ENCODE measurements around the gene CA5B.
"Not testable (repeated sequence)": the region's sequence is repeated elsewhere in the genome, so short reads cannot be mapped to it uniquely, and the experiment has no call there.

CA5B gene

GRCh38 chrX:15737959-15738902, at the start of gene CA5B:
Gene CA5B, plus strand, starts transcription at chrX:15738270. Its CDS starts 11,754 bp downstream, at chrX:15750024.
- Histone ChIP-seq H3K4me1 (ENCODE audit: control insufficient read depth in 1 of 2, insufficient read depth in 2 of 2, low read length in 2 of 2) (peaks cover 6 to 9% of the 10 kb centered on the region in 2 donors), H3K36me3 (ENCODE audit: control insufficient read depth in 1 of 2, insufficient read depth in 2 of 2, low read length in 2 of 2) (no peaks in the 10 kb centered on the region), H3K4me3 (ENCODE audit: low read depth in 1 of 2, low read length in 2 of 2) (peak within 1 kb of the TSS; percentile 73 to 75), H3K9ac (ENCODE audit: low read depth in 1 of 2, low read length in 2 of 2) (peak within 1 kb of the TSS; percentile 54), H3K27ac (ENCODE audit: low read depth, low read length) (no peak within 1 kb of the TSS), H3K27me3 (ENCODE audit: control insufficient read depth in 1 of 2, insufficient read depth in 2 of 2, low read length in 2 of 2) (no peaks in the 10 kb centered on the region), H3K9me3 (ENCODE audit: control insufficient read depth in 1 of 2, low read length in 2 of 2) (no peaks in the 10 kb centered on the region)

- no peaks in the 10 kb centered on the region for H3K9me3 ChIP-seq (ENCODE audit: control insufficient read depth in 1 of 2, low read length in 2 of 2)
- no peak overlapping the region for H3K9ac ChIP-seq (ENCODE audit: low read depth in 1 of 2, low read length in 2 of 2)
- H3K27ac ChIP-seq (ENCODE audit: low read depth, low read length): no peak overlapping the region
- H3K27me3 ChIP-seq (ENCODE audit: control insufficient read depth in 1 of 2, insufficient read depth in 2 of 2, low read length in 2 of 2): no peaks in the 10 kb centered on the region
- H3K4me1 ChIP-seq (ENCODE audit: control insufficient read depth in 1 of 2, insufficient read depth in 2 of 2, low read length in 2 of 2): no peaks in the 10 kb centered on the region
- H3K4me3 ChIP-seq (ENCODE audit: low read depth in 1 of 2, low read length in 2 of 2): no peak overlapping the region
- peaks cover 0 to 35% of the 10 kb centered on the region in 2 donors for H3K36me3 ChIP-seq (ENCODE audit: control insufficient read depth in 1 of 2, insufficient read depth in 2 of 2, low read length in 2 of 2)
Observed at GRCh38 chrX:15694941-15695451, 43.1 kb upstream of the CA5B start.

GRCh38 chrX:15696516-15696915, 41.6 kb upstream of the CA5B start:
- Histone ChIP-seq H3K27me3 (ENCODE audit: control insufficient read depth in 1 of 2, insufficient read depth in 2 of 2, low read length in 2 of 2) (no peaks in the 10 kb centered on the region), H3K9me3 (ENCODE audit: control insufficient read depth in 1 of 2, low read length in 2 of 2) (no peaks in the 10 kb centered on the region), H3K9ac (ENCODE audit: low read depth in 1 of 2, low read length in 2 of 2) (no peak overlapping the region), H3K36me3 (ENCODE audit: control insufficient read depth in 1 of 2, insufficient read depth in 2 of 2, low read length in 2 of 2) (peaks cover 0 to 35% of the 10 kb centered on the region in 2 donors), H3K27ac (ENCODE audit: low read depth, low read length) (no peak overlapping the region), H3K4me1 (ENCODE audit: control insufficient read depth in 1 of 2, insufficient read depth in 2 of 2, low read length in 2 of 2) (no peaks in the 10 kb centered on the region), H3K4me3 (ENCODE audit: low read depth in 1 of 2, low read length in 2 of 2) (no peak overlapping the region)

- Histone ChIP-seq H3K4me1 (ENCODE audit: control insufficient read depth in 1 of 2, insufficient read depth in 2 of 2, low read length in 2 of 2) (no peaks in the 10 kb centered on the region), H3K9me3 (ENCODE audit: control insufficient read depth in 1 of 2, low read length in 2 of 2) (no peaks in the 10 kb centered on the region)
Observed at GRCh38 chrX:15702488-15703371, 35.3 kb upstream of the CA5B start.

GRCh38 chrX:15703809-15704208, 34.3 kb upstream of the CA5B start:
- H3K9ac ChIP-seq (ENCODE audit: low read depth in 1 of 2, low read length in 2 of 2); H3K4me3 ChIP-seq (ENCODE audit: low read depth in 1 of 2, low read length in 2 of 2); H3K9me3 ChIP-seq (ENCODE audit: control insufficient read depth in 1 of 2, low read length in 2 of 2); H3K27me3 ChIP-seq (ENCODE audit: control insufficient read depth in 1 of 2, insufficient read depth in 2 of 2, low read length in 2 of 2); H3K27ac ChIP-seq (ENCODE audit: low read depth, low read length); H3K4me1 ChIP-seq (ENCODE audit: control insufficient read depth in 1 of 2, insufficient read depth in 2 of 2, low read length in 2 of 2): not testable (repeated sequence)
- H3K36me3 ChIP-seq (ENCODE audit: control insufficient read depth in 1 of 2, insufficient read depth in 2 of 2, low read length in 2 of 2): peaks cover 0 to 13% of the 10 kb centered on the region in 2 donors

More at GRCh38 chrX:15702488-15703371, 35.3 kb upstream of the CA5B start:
- Histone ChIP-seq H3K9ac (ENCODE audit: low read depth in 1 of 2, low read length in 2 of 2) (no peak overlapping the region), H3K4me3 (ENCODE audit: low read depth in 1 of 2, low read length in 2 of 2) (no peak overlapping the region), H3K36me3 (ENCODE audit: control insufficient read depth in 1 of 2, insufficient read depth in 2 of 2, low read length in 2 of 2) (peaks cover 0 to 13% of the 10 kb centered on the region in 2 donors), H3K27ac (ENCODE audit: low read depth, low read length) (no peak overlapping the region), H3K27me3 (ENCODE audit: control insufficient read depth in 1 of 2, insufficient read depth in 2 of 2, low read length in 2 of 2) (no peaks in the 10 kb centered on the region)

- not testable (repeated sequence) for H3K9me3 ChIP-seq (ENCODE audit: control insufficient read depth in 1 of 2, low read length in 2 of 2); H3K4me3 ChIP-seq (ENCODE audit: low read depth in 1 of 2, low read length in 2 of 2); H3K27me3 ChIP-seq (ENCODE audit: control insufficient read depth in 1 of 2, insufficient read depth in 2 of 2, low read length in 2 of 2); H3K9ac ChIP-seq (ENCODE audit: low read depth in 1 of 2, low read length in 2 of 2); H3K4me1 ChIP-seq (ENCODE audit: control insufficient read depth in 1 of 2, insufficient read depth in 2 of 2, low read length in 2 of 2); H3K27ac ChIP-seq (ENCODE audit: low read depth, low read length)
- H3K36me3 ChIP-seq (ENCODE audit: control insufficient read depth in 1 of 2, insufficient read depth in 2 of 2, low read length in 2 of 2): peaks cover 0 to 13% of the 10 kb centered on the region in 2 donors
Observed at GRCh38 chrX:15704273-15704672, 33.8 kb upstream of the CA5B start.

GRCh38 chrX:15714529-15714928, 23.5 kb upstream of the CA5B start:
- H3K4me3 ChIP-seq (ENCODE audit: low read depth in 1 of 2, low read length in 2 of 2): no peak overlapping the region
- H3K9me3 ChIP-seq (ENCODE audit: control insufficient read depth in 1 of 2, low read length in 2 of 2): no peaks in the 10 kb centered on the region
- H3K27ac ChIP-seq (ENCODE audit: low read depth, low read length): no peak overlapping the region
- H3K9ac ChIP-seq (ENCODE audit: low read depth in 1 of 2, low read length in 2 of 2): no peak overlapping the region
- H3K27me3 ChIP-seq (ENCODE audit: control insufficient read depth in 1 of 2, insufficient read depth in 2 of 2, low read length in 2 of 2): no peaks in the 10 kb centered on the region
- peaks cover 0 to 8% of the 10 kb centered on the region in 2 donors for H3K4me1 ChIP-seq (ENCODE audit: control insufficient read depth in 1 of 2, insufficient read depth in 2 of 2, low read length in 2 of 2)
- H3K36me3 ChIP-seq (ENCODE audit: control insufficient read depth in 1 of 2, insufficient read depth in 2 of 2, low read length in 2 of 2): no peaks in the 10 kb centered on the region

- no peak overlapping the region for H3K27ac ChIP-seq (ENCODE audit: low read depth, low read length)
- peaks cover 0 to 8% of the 10 kb centered on the region in 2 donors for H3K4me1 ChIP-seq (ENCODE audit: control insufficient read depth in 1 of 2, insufficient read depth in 2 of 2, low read length in 2 of 2)
- H3K9me3 ChIP-seq (ENCODE audit: control insufficient read depth in 1 of 2, low read length in 2 of 2): no peaks in the 10 kb centered on the region
- no peaks in the 10 kb centered on the region for H3K27me3 ChIP-seq (ENCODE audit: control insufficient read depth in 1 of 2, insufficient read depth in 2 of 2, low read length in 2 of 2)
- H3K36me3 ChIP-seq (ENCODE audit: control insufficient read depth in 1 of 2, insufficient read depth in 2 of 2, low read length in 2 of 2): no peaks in the 10 kb centered on the region
- no peak overlapping the region for H3K9ac ChIP-seq (ENCODE audit: low read depth in 1 of 2, low read length in 2 of 2)
- no peak overlapping the region for H3K4me3 ChIP-seq (ENCODE audit: low read depth in 1 of 2, low read length in 2 of 2)
Observed at GRCh38 chrX:15718283-15718970, 19.6 kb upstream of the CA5B start.

- no peaks in the 10 kb centered on the region for H3K27me3 ChIP-seq (ENCODE audit: control insufficient read depth in 1 of 2, insufficient read depth in 2 of 2, low read length in 2 of 2)
- no peak overlapping the region for H3K9ac ChIP-seq (ENCODE audit: low read depth in 1 of 2, low read length in 2 of 2)
- no peak overlapping the region for H3K27ac ChIP-seq (ENCODE audit: low read depth, low read length)
- peaks cover 0 to 4% of the 10 kb centered on the region in 2 donors for H3K4me1 ChIP-seq (ENCODE audit: control insufficient read depth in 1 of 2, insufficient read depth in 2 of 2, low read length in 2 of 2)
- H3K36me3 ChIP-seq (ENCODE audit: control insufficient read depth in 1 of 2, insufficient read depth in 2 of 2, low read length in 2 of 2): no peaks in the 10 kb centered on the region
- no peak overlapping the region for H3K4me3 ChIP-seq (ENCODE audit: low read depth in 1 of 2, low read length in 2 of 2)
- H3K9me3 ChIP-seq (ENCODE audit: control insufficient read depth in 1 of 2, low read length in 2 of 2): no peaks in the 10 kb centered on the region
Observed at GRCh38 chrX:15719324-15719968, 18.6 kb upstream of the CA5B start.
